HG02642 (cell line): ENCODE data around the gene TGFBR3L.

Experiments
- ATAC-seq: cut with Tn5 transposase; IDR thresholded peaks from one replicate; pipeline ENCODE4 v1.9.1; 2021; ENCODE audit warnings: mild to moderate bottlenecking; ENCODE audit not compliant: unreplicated experiment, poor library complexity

The TGFBR3L gene

GRCh38 chr19:7903244-7904073 lies 11.2 kb upstream of the TGFBR3L start, which contains the start of gene MAP2K7:
MAP2K7 (plus strand) TSS chr19:7903877; CDS start chr19:7903945, 68 bp downstream.
- peak; percentile 90 for ATAC-seq

DNA sequence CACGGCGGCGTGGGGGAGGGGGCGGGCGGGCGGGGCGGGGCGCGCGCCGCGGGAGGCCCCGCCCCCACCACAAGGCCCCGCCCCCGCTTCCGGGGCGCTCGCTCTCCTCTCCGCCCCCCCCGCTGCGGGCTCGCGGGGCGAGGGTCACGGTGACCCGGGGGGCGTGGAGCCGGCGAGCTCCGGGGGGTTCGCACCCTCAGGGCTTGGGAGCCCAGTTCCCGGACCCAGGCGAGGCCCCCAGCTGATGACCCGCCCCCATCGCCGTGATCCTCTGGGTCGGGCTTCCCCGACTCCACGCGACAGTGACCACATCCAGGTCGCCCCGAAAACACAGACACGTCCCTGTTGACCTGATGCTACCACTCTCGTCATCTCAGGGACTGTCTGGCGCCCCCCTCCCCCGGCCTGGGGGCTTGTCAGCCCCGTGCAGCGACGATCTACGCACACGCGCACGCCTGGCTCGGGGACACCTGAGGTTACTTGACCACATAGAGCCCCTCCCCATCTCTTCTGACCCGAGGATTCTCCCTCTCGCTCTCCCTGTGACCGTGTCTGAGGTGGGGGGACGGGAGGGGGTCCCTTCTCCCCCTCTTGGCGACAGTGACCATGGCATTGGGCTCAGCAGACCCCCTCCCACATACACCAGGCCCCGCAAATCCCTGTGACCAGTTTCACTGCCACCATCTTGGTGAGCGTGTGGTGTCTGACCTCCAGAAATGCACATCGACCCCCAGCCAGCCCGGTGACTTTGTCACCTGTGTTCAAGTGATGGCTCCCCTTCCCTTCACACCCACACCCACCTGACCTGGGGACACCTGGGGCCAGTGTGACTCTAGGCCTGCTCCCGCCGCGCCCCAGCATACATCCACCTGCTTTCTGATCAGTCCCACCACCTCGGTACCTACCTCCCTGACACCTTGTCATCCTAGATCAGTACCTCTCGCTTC lies 10.3 kb upstream of the TGFBR3L start:
- ATAC-seq = peak; percentile 41

GRCh38 chr19:7905268-7905667 lies 9.4 kb upstream of the TGFBR3L start:
- no peak for ATAC-seq

- no peak for ATAC-seq
Observed at GRCh38 chr19:7905859-7906258, 8.8 kb upstream of the TGFBR3L start.

DNA sequence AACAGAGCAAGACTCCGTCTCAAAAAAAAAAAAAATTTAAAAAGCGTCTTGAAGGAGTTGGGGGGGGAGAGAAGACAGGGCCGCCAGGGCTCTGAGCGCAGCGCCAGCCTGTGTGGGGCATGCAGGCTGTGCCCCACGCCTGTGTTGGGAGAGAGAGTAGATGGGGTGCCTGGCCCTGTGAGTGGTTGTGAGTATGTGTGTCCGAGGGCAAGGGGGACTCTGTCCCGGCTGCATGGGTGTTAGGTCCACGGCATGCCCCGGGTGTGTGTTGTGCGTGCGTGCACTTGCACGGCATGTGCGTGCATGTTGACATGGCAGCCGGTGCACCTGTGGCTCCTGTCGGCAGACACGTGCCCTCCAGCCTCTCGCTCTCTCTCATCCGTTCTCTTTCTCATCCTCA lies 7.5 kb upstream of the TGFBR3L start:
- ATAC-seq = no peak

GRCh38 chr19:7907544-7907943 lies 7.1 kb upstream of the TGFBR3L start:
- no peak for ATAC-seq

GRCh38 chr19:7908078-7908699 lies 6.4 kb upstream of the TGFBR3L start:
- ATAC-seq = no peak

- ATAC-seq = no peak
Observed at GRCh38 chr19:7908742-7909461, 5.7 kb upstream of the TGFBR3L start.

DNA sequence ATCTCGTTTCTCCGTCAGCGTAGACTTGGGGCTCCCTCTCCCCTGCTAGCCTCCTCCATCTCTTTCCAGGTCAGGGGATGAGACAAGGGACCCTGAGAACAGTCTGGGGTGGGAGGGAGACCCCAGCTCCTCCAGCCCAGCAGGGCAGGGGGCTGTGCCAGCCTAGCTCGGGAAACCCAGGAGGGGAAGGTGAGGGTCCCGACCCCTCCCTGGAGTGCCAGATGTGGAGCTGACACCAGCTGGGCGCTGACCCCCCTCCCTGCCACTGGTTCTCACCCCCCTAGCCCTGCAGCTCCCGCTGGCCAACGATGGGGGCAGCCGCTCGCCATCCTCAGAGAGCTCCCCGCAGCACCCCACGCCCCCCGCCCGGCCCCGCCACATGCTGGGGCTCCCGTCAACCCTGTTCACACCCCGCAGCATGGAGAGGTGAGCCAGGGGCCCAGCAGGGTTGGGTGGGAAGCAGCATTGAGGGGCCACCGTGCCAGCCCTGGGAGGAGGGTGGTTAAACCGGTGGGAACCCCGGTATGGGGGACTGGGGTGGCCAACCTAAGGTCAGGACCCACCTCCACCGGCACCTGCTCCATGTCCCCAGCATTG lies 5.1 kb upstream of the TGFBR3L start:
- ATAC-seq = no peak

DNA sequence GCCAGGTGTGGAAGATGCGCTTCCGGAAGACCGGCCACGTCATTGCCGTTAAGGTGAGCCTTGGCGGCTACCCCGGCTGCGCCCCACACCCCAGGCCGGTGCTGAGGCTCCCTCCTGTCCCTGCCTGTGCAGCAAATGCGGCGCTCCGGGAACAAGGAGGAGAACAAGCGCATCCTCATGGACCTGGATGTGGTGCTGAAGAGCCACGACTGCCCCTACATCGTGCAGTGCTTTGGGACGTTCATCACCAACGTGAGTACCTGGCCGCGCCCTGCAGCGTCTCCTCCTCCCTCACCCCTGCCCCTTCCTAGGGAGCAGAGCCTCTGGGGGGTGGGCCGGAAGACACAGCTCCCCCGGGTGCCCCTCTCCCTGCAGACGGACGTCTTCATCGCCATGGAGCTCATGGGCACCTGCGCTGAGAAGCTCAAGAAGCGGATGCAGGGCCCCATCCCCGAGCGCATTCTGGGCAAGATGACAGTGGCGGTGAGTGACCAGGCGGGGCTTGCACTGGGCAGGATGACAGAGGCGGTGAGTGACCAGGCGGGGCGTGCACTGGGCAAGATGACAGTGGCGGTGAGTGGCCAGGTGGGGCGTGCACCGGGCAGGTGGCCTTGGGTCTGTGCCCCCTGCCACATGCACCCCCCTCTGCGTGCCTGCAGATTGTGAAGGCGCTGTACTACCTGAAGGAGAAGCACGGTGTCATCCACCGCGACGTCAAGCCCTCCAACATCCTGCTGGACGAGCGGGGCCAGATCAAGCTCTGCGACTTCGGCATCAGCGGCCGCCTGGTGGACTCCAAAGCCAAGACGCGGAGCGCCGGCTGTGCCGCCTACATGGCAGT lies 4.1 kb upstream of the TGFBR3L start:
- no peak for ATAC-seq

- ATAC-seq = no peak
Observed at GRCh38 chr19:7911508-7912143, 3.0 kb upstream of the TGFBR3L start.

GRCh38 chr19:7912144-7912696 lies 2.4 kb upstream of the TGFBR3L start:
- ATAC-seq = no peak

DNA sequence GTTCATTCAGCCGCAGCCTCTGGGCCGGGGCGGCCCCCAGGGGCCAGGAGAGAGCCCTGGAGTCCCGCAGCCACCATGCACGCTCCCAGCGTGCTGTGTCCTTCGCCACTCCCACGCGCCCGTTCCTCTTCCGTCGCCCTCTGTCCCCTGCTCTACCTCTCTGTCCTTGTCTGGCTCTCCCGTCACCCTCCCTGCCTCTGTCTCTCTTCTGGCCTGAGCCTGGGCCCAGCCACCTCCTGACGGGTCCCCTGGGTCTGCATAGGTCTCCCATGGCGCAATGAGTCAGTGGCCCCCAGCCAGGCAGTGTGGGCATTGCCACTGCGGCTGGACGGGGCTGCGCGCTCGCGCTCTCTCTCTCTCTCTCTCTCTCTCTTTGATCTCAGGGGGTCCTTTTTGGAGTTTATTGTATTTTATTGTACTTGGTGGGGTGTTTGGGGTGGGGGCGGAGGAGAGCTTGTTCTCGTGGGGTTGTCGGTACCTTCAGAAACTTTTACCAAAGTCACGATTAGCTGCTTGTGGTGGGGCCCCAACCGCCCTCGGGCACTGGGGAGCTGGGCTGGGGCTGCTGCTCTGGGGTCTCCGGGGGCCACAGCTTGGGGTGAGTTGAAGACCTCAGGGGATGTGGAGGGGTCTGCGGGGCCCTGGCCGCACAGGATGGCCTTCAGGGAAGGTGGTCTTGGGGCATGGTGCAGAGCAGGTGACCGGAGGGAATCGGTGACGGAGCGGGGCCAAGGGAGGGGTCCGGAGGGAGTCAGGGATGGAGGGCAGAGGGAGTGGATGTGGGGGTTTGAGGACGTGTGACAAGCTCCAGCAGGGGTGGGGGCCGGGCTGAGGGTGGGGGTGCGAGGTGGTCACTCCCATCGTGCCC lies 1.7 kb upstream of the TGFBR3L start:
- ATAC-seq = no peak

DNA sequence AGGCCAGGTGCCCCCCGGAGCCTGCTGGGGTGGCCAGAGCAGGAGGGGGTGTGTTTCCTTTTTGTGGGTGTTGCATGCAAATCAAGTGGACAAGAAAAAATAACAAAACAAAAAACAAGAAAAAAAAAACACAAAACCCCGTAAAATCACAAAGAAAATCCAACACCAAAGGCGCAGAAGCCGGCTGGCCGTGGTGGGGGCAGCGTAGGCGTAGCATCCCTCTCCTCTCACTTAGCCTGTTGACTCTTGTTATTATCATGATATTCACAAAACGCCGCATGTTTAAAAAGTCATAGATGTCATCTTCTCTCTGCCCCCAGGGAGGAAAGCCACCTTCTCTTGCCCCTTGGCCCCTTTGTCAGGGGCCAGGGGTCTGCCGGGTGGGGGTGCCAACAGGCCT lies 978 bp upstream of the TGFBR3L start:
- no peak for ATAC-seq

DNA sequence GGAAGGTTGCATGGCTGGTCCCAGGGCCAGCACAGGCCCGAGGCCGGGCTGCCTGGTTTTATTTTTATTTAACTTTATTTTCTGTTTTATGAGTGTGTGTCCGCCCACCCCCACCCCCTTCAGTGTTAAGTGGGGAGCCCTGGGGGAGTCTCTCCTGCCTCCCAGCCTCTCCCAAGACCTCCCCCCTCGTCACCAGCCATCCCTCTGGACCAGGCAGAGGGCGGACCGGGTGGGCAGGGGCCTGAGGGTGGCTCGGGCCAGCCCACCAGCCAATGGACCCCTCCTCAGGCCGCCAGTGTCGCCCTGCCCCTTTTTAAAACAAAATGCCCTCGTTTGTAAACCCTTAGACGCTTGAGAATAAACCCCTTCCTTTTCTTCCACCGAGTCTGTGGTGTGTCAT lies 531 bp upstream of the TGFBR3L start:
- ATAC-seq = no peak

GRCh38 chr19:7915250-7916102 lies 846 bp downstream of the TGFBR3L start:
- no peak for ATAC-seq
